AG04449 (cell line): ENCODE data around the gene DOCK3.
"Not testable (repeated sequence)": the region's sequence is repeated elsewhere in the genome, so short reads cannot be mapped to it uniquely, and the experiment has no call there.

ENCODE experiments used
- CTCF ChIA-PET: fragments of 350-600 bp; formaldehyde crosslinking; extraction: SDS; loops from one replicate; lab custom pipeline; 2021; ENCODE audit warnings: antibody characterized with exemption; lab: Yijun Ruan, JAX
- POLR2A ChIA-PET: fragments of 400-600, 350-600 bp; formaldehyde crosslinking; extraction: SDS; loops from one replicate; lab custom pipeline; 2020; ENCODE audit warnings: antibody characterized with exemption, inconsistent platforms; lab: Yijun Ruan, JAX
- DNase-seq: peaks from one replicate; pipeline ENCODE4 v3.0.0-alpha.2; 2010; ENCODE audit warnings: low read depth, low spot score
- H3K4me3 ChIP-seq: 2 replicates; pipeline ENCODE4 v1.5.1; 2011; ENCODE audit warnings: low read depth, mild to moderate bottlenecking, control low read depth, low read length
- TF ChIP-seq, protein P1 (sequence below): IDR thresholded peaks from one replicate; pipeline ENCODE4 v1.5.1; 2011; ENCODE audit warnings: mild to moderate bottlenecking, moderate library complexity, low read length, control low read depth, inconsistent platforms; ENCODE audit not compliant: insufficient read depth; ENCODE audit errors: missing control alignments

DOCK3 gene

DNA sequence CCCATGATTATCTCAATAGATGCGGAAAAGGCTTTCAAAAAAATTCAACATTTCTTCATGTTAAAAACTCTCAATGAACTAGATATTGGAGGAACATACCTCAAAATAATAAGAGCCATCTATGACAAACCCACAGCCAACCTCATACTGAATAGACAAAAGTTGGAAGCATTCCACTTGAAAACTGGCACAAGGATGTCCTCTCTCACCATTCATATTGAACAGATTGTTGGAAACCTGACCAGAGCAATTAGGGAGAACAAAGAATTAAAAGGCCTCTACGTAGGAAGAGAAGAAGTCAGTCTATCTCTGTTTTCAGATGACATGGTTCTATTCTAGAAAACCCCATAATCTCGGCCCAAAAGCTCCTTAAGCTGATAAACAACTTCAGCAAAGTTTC, 435.9 kb downstream of the DOCK3 start:
- H3K4me3 ChIP-seq = no peak overlapping the region
- DNase-seq = no peak
- ChIA-PET POLR2A (no interaction called here), CTCF (interaction anchor here (3.4 kb wide), 1 partner anchor 10 kb away, joined by 13 read pairs; no protein-coding TSS in a partner anchor)
- TF ChIP-seq, protein P1, sequence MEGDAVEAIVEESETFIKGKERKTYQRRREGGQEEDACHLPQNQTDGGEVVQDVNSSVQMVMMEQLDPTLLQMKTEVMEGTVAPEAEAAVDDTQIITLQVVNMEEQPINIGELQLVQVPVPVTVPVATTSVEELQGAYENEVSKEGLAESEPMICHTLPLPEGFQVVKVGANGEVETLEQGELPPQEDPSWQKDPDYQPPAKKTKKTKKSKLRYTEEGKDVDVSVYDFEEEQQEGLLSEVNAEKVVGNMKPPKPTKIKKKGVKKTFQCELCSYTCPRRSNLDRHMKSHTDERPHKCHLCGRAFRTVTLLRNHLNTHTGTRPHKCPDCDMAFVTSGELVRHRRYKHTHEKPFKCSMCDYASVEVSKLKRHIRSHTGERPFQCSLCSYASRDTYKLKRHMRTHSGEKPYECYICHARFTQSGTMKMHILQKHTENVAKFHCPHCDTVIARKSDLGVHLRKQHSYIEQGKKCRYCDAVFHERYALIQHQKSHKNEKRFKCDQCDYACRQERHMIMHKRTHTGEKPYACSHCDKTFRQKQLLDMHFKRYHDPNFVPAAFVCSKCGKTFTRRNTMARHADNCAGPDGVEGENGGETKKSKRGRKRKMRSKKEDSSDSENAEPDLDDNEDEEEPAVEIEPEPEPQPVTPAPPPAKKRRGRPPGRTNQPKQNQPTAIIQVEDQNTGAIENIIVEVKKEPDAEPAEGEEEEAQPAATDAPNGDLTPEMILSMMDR = no peak

DNA sequence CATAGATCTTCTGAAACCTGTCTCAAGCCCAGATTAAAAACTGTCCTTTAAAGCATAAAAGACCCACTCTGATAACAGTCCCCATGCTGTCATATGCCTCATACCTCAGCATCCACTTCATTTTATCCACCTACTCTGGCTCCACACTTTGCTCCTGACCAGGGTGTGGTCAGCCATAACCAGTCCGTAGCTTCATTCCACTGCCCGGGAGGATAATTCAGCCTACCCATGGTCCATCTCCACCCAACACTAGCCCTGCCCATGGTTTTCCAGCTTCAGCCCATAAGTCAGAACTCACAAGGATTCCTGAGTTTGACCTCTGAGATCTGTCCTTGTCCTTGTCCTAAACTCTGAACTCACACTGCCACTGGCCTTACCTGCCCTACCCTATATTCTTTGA, 448.2 kb downstream of the DOCK3 start:
- TF ChIP-seq, protein P1 = no peak
- no peak overlapping the region for H3K4me3 ChIP-seq
- POLR2A ChIA-PET = no interaction called here
- CTCF ChIA-PET = interaction anchor here (1.6 to 1.8 kb wide), 2 partner anchors 23 to 249 kb away, joined by 3 to 5 read pairs; no protein-coding TSS in a partner anchor
- DNase-seq = no peak

DNA sequence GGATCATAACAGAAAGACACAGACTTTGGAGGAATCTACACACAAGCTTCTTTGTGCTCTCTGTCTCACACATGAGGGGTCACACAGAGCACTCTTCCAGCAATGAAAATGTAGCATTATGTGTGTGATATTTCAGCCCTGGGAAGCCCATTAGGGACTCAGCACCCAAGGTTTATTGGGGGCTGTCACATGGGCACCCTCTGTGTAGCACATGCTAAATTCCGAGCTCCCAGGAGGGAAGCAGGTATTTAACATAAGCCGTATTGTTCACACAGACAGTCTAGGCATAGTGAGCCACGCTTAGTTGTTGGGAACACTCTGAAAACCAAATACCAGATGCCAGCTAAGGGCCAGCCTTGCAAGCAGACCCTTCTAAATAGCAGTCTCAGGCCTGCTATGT, 448.8 kb downstream of the DOCK3 start:
- no peak for DNase-seq
- TF ChIP-seq, protein P1 = no peak
- CTCF ChIA-PET = interaction anchor here (1.7 kb wide), 1 partner anchor 22 kb away, joined by 5 read pairs; no protein-coding TSS in a partner anchor
- H3K4me3 ChIP-seq = no peak overlapping the region
- POLR2A ChIA-PET = no interaction called here

DNA sequence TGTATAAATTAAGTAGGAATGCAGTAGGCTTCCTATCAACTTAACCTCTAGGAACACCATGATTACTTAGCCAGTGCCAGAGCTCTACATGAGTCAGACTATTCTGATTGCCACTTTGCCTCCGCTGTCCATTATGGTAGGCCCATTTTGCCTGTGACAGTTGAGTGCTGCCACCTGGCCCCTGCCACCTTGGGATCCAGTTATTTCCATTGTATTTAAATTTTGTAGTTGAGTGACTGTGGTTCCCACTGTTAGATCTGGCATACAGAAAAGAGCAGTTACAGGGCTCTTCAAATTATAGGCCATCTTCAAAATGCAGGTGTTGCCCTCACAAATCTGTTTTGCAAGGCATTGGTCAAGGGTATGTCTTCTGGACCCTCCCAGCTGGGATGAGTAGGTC, 456.9 kb downstream of the DOCK3 start:
- H3K4me3 ChIP-seq, CTCF ChIA-PET, DNase-seq, POLR2A ChIA-PET: not testable (repeated sequence)

DNA sequence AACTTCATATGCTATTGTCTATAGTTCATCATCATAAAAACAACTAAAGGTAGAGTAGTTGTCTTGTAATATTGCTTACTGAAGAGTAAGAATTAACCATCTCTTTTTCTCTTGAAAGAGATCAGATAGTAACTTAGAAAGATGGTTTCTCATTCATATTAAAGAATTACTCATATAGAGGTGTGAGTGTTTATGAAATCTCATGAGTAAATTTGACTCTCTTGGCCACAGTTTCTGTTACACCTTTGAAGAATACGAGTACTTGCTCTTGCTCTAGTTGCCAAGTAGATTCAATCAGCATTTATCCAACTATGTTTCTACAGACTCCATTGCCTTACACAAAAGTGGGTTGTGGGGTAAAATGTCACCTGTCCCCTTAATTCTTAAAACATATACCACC, 463.0 kb downstream of the DOCK3 start:
- H3K4me3 ChIP-seq = no peak overlapping the region
- ChIA-PET POLR2A (no interaction called here), CTCF (no interaction called here)
- TF ChIP-seq, protein P1 = no peak
- no peak for DNase-seq

DNA sequence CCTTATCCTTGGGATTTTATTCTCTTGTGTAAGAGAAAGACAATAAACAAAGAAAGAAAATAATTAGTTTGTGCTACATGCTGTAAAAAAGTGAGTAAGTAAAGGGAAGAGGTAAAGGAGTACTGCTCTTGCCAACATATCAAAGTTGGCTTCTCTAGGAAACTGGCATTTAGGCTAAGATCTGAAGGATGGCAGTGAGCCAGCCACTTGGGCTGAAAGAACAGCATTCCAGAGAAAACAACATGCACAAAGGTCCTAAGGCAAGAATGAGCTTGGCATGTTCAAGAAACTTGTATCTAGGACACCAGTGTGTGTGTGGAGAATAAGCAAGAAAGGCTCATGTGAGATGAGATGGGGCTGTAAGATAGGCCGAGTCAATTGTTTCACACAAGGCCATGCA, 464.9 kb downstream of the DOCK3 start:
- no peak overlapping the region for H3K4me3 ChIP-seq
- no peak for DNase-seq
- TF ChIP-seq, protein P1 = no peak
- POLR2A ChIA-PET = no interaction called here
- CTCF ChIA-PET = no interaction called here

DNA sequence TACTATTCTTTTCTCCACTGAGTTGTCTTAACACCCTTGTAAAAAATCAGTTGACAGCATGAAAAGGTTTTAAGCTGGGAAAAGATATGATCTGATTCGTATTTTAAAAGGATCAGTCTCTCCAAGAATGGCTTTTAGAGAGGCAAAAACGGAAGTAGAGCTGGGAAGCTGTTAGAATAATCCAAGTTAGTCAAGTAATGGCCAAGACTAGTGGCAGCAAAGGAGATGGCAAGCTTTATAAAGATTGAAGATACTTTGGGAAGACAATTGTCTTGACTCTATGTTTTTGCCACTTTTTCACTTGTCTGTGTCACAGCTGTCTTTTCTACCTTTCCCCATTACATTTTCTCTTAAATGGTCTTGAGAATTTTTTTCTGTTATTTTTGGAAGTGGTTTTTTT, 466.8 kb downstream of the DOCK3 start:
- CTCF ChIA-PET = no interaction called here
- no peak for DNase-seq
- POLR2A ChIA-PET = no interaction called here
- TF ChIP-seq, protein P1 = no peak
- H3K4me3 ChIP-seq = no peak overlapping the region
